ENCODE results near the gene FAXC. TPM values are rescaled to one million over a fixed set of nuclear protein-coding genes. Genes with fewer than 3 reads are reported as not detected.
A peak's percentile ranks its signal among the peaks of the same experiment; 100 is the strongest.
"Not testable (repeated sequence)": the region's sequence is repeated elsewhere in the genome, so short reads cannot be mapped to it uniquely, and the experiment has no call there.

Gene FAXC
- total RNA-seq, 2 experiments from 2014 or later: not detected

- no peaks in the 10 kb centered on the region for H3K4me1 Mint-ChIP-seq (ENCODE audit: low read depth)
- H3K36me3 Mint-ChIP-seq (ENCODE audit: low read depth): no peaks in the 10 kb centered on the region
- CTCF ChIA-PET: no interaction called here
- H3K27ac Mint-ChIP-seq: no peak overlapping the region
- DNase-seq: no peak
- H3K27me3 Mint-ChIP-seq (ENCODE audit: low read depth): peaks cover 8% of the 10 kb centered on the region
- no peak overlapping the region for H3K4me3 Mint-ChIP-seq
- intact Hi-C loops (cut with micrococcal nuclease): no loop called here
- H3K9me3 Mint-ChIP-seq: no peaks in the 10 kb centered on the region
Observed at GRCh38 chr6:99270030-99270429, 79.4 kb downstream of the FAXC start.

- no peaks in the 10 kb centered on the region for H3K36me3 Mint-ChIP-seq (ENCODE audit: low read depth)
- H3K27me3 Mint-ChIP-seq (ENCODE audit: low read depth): peaks cover 8% of the 10 kb centered on the region
- DNase-seq: no peak
- intact Hi-C loops (cut with micrococcal nuclease): no loop called here
- no peaks in the 10 kb centered on the region for H3K9me3 Mint-ChIP-seq
- H3K27ac Mint-ChIP-seq: no peak overlapping the region
- CTCF ChIA-PET: no interaction called here
- H3K4me3 Mint-ChIP-seq: no peak overlapping the region
- no peaks in the 10 kb centered on the region for H3K4me1 Mint-ChIP-seq (ENCODE audit: low read depth)
Observed at GRCh38 chr6:99269207-99269606, 80.3 kb downstream of the FAXC start.

DNA sequence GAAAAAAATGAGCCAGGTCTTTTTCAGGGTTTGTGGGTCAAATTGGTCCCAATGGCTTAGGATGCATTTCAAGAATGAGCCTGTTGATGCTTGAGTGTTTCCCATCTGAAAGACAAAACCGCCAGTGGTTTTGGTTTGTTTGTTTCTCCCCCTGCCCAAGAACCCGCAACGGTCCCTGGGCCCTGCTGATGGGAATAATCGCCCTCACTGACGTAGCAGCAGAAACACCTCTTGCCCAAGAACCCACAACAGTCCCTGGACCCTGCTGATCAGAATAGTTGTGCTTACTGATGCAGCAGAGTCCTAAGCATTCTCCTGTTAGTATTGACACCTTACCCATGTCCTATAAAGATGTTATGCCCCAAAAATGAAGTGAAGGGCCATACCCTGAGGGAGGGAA, 82.5 kb downstream of the FAXC start:
- CTCF ChIA-PET, H3K4me3 Mint-ChIP-seq: not testable (repeated sequence)

DNA sequence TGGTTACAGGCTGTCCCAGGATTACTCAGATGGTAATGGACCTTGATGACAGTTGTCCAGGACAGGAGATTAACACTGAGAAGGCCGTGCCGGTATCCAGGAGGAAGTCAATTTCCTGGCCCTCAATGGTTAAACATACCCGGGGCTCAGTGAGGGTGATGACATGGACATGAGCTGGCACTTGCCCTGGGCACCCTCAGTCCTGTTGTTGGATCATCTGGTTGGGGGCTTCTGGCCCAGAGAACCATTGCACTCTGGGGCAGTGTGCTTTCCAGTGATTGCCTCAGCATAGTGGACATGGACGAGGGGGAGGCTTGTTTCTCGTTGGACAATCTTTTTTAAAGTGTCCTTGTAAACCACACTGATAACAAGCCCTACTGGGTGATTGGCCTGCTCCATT, 84.0 kb downstream of the FAXC start:
- DNase-seq; intact Hi-C loops (cut with micrococcal nuclease); H3K36me3 Mint-ChIP-seq (ENCODE audit: low read depth); H3K9me3 Mint-ChIP-seq; H3K27ac Mint-ChIP-seq; H3K4me3 Mint-ChIP-seq; H3K4me1 Mint-ChIP-seq (ENCODE audit: low read depth); CTCF ChIA-PET; H3K27me3 Mint-ChIP-seq (ENCODE audit: low read depth): not testable (repeated sequence)

More for the DNA sequence above, 82.5 kb downstream of the FAXC start:
- H3K4me1 Mint-ChIP-seq (ENCODE audit: low read depth); H3K36me3 Mint-ChIP-seq (ENCODE audit: low read depth); DNase-seq; intact Hi-C loops (cut with micrococcal nuclease); H3K27ac Mint-ChIP-seq; H3K27me3 Mint-ChIP-seq (ENCODE audit: low read depth); H3K9me3 Mint-ChIP-seq: not testable (repeated sequence)

DNA sequence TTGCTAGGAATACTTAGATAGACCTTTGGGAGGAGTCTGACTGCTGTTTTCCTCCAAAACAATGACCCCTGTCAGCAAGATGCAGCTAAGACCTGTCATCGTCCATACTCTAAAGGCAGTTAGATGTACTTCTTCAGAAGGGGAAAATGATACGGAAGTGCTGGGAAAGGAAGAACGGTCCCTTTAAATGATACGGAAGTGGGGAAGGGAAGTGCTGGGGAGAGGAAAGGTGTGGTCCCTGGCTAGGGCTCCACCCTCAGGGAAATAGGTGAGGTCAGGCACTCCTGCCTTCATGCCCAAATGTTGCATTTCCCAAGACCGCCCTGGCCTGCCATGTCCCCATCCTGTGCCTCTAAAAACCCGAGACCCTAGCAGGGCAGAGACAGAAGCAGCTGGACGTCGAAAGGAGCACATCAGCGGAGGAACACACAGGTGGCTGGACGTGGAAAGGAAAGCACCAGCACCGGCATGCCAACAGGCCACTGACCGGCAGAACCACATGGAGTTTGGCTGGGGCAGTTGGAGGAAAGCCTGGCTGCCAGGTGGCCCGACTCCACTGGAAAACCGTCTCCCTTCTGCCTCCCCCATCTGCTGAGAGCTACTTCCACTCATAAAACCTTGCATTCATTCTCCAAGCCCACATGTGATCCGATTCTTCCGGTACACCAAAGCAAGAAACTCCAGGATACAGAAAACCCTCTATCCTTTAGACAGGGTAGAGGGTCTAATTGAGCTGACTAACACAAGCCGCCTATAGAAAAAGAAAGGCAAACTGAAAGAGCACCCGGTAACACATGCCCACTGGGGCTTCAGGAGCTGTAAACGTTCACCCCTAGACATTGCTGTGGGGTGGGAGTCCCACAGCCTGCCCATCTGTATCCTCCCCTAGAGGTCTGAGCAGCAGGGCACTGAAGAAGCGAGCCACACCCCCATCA, 94.6 kb downstream of the FAXC start:
- CTCF ChIA-PET: no interaction called here
- Mint-ChIP-seq H3K27ac (no peak overlapping the region), H3K4me1 (ENCODE audit: low read depth) (no peaks in the 10 kb centered on the region), H3K27me3 (ENCODE audit: low read depth) (peaks cover 3% of the 10 kb centered on the region), H3K9me3 (no peaks in the 10 kb centered on the region), H3K36me3 (ENCODE audit: low read depth) (no peaks in the 10 kb centered on the region), H3K4me3 (no peak overlapping the region)
- DNase-seq: no peak
- intact Hi-C loops (cut with micrococcal nuclease): no loop called here

DNA sequence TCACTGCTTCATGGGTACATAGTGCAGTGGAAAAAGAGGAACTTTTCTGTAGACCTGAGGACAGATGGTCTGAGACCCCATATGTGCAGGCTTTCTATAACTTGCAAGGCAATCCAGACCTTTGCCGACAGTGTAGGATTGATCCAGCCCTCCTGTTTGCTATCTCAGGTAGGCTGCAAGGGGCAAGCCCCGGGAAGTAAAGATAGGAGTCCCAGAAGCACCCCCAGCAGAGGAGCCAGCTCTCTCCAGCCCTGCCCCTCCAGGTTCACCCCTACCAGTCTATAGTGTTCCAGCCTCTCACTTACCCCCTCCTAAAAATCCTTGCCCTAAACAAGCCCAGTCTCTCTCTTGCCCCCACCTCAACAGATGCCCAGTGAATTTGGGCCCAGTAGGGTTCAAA, 96.2 kb downstream of the FAXC start:
- CTCF ChIA-PET: no interaction called here
- Mint-ChIP-seq H3K27me3 (ENCODE audit: low read depth) (peaks cover 5% of the 10 kb centered on the region), H3K27ac (no peak overlapping the region), H3K36me3 (ENCODE audit: low read depth) (no peaks in the 10 kb centered on the region), H3K4me1 (ENCODE audit: low read depth) (no peaks in the 10 kb centered on the region), H3K9me3 (no peaks in the 10 kb centered on the region), H3K4me3 (no peak overlapping the region)
- intact Hi-C loops (cut with micrococcal nuclease): no loop called here
- no peak for DNase-seq

GRCh38 chr6:99252421-99252820, 97.1 kb downstream of the FAXC start:
- Mint-ChIP-seq H3K27me3 (ENCODE audit: low read depth) (peaks cover 5% of the 10 kb centered on the region), H3K4me3 (no peak overlapping the region), H3K27ac (no peak overlapping the region), H3K4me1 (ENCODE audit: low read depth) (no peaks in the 10 kb centered on the region), H3K9me3 (no peaks in the 10 kb centered on the region), H3K36me3 (ENCODE audit: low read depth) (no peaks in the 10 kb centered on the region)
- intact Hi-C loops (cut with micrococcal nuclease): no loop called here
- CTCF ChIA-PET: no interaction called here
- no peak for DNase-seq

- no peak for DNase-seq
- Mint-ChIP-seq H3K36me3 (ENCODE audit: low read depth) (no peaks in the 10 kb centered on the region), H3K4me1 (ENCODE audit: low read depth) (no peaks in the 10 kb centered on the region), H3K4me3 (no peak overlapping the region), H3K27me3 (ENCODE audit: low read depth) (peaks cover 12% of the 10 kb centered on the region), H3K27ac (no peak overlapping the region), H3K9me3 (no peaks in the 10 kb centered on the region)
- CTCF ChIA-PET: no interaction called here
- intact Hi-C loops (cut with micrococcal nuclease): no loop called here
Observed at GRCh38 chr6:99250476-99250875, 99.0 kb downstream of the FAXC start.

- CTCF ChIA-PET: no interaction called here
- no peak overlapping the region for H3K27ac Mint-ChIP-seq
- peaks cover 23% of the 10 kb centered on the region for H3K27me3 Mint-ChIP-seq (ENCODE audit: low read depth)
- H3K36me3 Mint-ChIP-seq (ENCODE audit: low read depth): no peaks in the 10 kb centered on the region
- no peaks in the 10 kb centered on the region for H3K4me1 Mint-ChIP-seq (ENCODE audit: low read depth)
- no peaks in the 10 kb centered on the region for H3K9me3 Mint-ChIP-seq
- intact Hi-C loops (cut with micrococcal nuclease): no loop called here
- no peak for DNase-seq
- no peak overlapping the region for H3K4me3 Mint-ChIP-seq
Observed at GRCh38 chr6:99246602-99247001, 102.9 kb downstream of the FAXC start.

GRCh38 chr6:99241905-99242534, 107.5 kb downstream of the FAXC start:
- CTCF ChIA-PET: interaction anchor here (0.7 to 2.0 kb wide), 3 partner anchors 79 to 90 kb away, joined by 3 to 5 read pairs (median 4); no protein-coding TSS in a partner anchor
- Mint-ChIP-seq H3K4me3 (no peak overlapping the region), H3K27ac (no peak overlapping the region), H3K4me1 (ENCODE audit: low read depth) (no peaks in the 10 kb centered on the region), H3K9me3 (no peaks in the 10 kb centered on the region), H3K36me3 (ENCODE audit: low read depth) (no peaks in the 10 kb centered on the region), H3K27me3 (ENCODE audit: low read depth) (peaks cover 20% of the 10 kb centered on the region)
- peak; percentile 16 for DNase-seq
- intact Hi-C loops (cut with micrococcal nuclease): loop anchor here (5.0 kb wide), 1 partner anchor 90 kb away; no protein-coding TSS in a partner anchor

GRCh38 chr6:99236010-99236409, 113.5 kb downstream of the FAXC start:
- CTCF ChIA-PET: no interaction called here
- Mint-ChIP-seq H3K36me3 (ENCODE audit: low read depth) (no peaks in the 10 kb centered on the region), H3K4me1 (ENCODE audit: low read depth) (no peaks in the 10 kb centered on the region)

GRCh38 chr6:99233219-99233618, 116.3 kb downstream of the FAXC start:
- no peaks in the 10 kb centered on the region for H3K36me3 Mint-ChIP-seq (ENCODE audit: low read depth)
- H3K27ac Mint-ChIP-seq: no peak overlapping the region
- intact Hi-C loops (cut with micrococcal nuclease): no loop called here
- H3K4me3 Mint-ChIP-seq: no peak overlapping the region
- no peaks in the 10 kb centered on the region for H3K9me3 Mint-ChIP-seq
- CTCF ChIA-PET: no interaction called here
- peaks cover 15% of the 10 kb centered on the region for H3K27me3 Mint-ChIP-seq (ENCODE audit: low read depth)
- H3K4me1 Mint-ChIP-seq (ENCODE audit: low read depth): no peaks in the 10 kb centered on the region
- DNase-seq: no peak

More at GRCh38 chr6:99236010-99236409, 113.5 kb downstream of the FAXC start:
- DNase-seq: no peak
- intact Hi-C loops (cut with micrococcal nuclease): no loop called here
- H3K27ac Mint-ChIP-seq: no peak overlapping the region
- no peaks in the 10 kb centered on the region for H3K9me3 Mint-ChIP-seq
- peaks cover 15% of the 10 kb centered on the region for H3K27me3 Mint-ChIP-seq (ENCODE audit: low read depth)
- no peak overlapping the region for H3K4me3 Mint-ChIP-seq

DNA sequence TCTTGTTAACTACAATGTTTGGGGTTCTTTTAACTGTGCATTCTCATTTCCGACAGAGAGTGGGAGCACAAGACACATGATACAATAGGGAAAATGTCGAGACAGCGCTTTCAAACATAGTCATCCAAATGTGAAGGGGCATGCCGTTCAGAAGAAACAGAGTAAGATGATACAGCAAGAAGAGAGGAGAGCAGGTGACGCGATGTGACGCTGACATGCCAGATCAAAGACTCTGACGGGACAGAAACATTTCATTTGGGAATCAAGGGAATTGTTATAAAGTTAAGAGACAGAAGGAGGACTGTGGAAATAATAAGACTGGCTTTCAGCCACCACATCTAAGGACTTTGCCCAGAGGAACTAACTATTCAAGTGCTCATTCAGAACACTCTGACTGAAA, 117.4 kb downstream of the FAXC start:
- CTCF ChIA-PET: no interaction called here
- H3K4me1 Mint-ChIP-seq (ENCODE audit: low read depth): no peaks in the 10 kb centered on the region
- H3K27ac Mint-ChIP-seq: no peak overlapping the region
- no peaks in the 10 kb centered on the region for H3K9me3 Mint-ChIP-seq
- intact Hi-C loops (cut with micrococcal nuclease): no loop called here
- no peak overlapping the region for H3K4me3 Mint-ChIP-seq
- peaks cover 15% of the 10 kb centered on the region for H3K27me3 Mint-ChIP-seq (ENCODE audit: low read depth)
- no peak for DNase-seq
- no peaks in the 10 kb centered on the region for H3K36me3 Mint-ChIP-seq (ENCODE audit: low read depth)
